HepG2 (cell line): ENCODE data around the gene CTPS2. TPM values are rescaled to one million over a fixed set of nuclear protein-coding genes. Genes with fewer than 3 reads are reported as not detected.

Experiments
- ATAC-seq: fragments of 200-7000 bp; cut with Tn5 transposase; 3 replicates; pipeline ENCODE4 v1.9.1; 2020; ENCODE audit warnings: mild to moderate bottlenecking, moderate library complexity
- BruUV-seq: library from RNA; stranded (reverse); fragments of 400-500 nt; replicated peaks from 2 replicates; lab custom pipeline; 2021; lab: Mats Ljungman, UMichigan
- CTCF ChIA-PET: fragments of 300-600 bp; formaldehyde crosslinking; extraction: SDS; loops from one replicate; lab custom pipeline; 2021; ENCODE audit warnings: low total read pairs, inconsistent platforms, low intra/inter-chr PET ratio; lab: Yijun Ruan, JAX
- POLR2A ChIA-PET: fragments of 350-600 bp; sonication (Branson Sonifier 250); formaldehyde crosslinking; loops from one replicate; lab custom pipeline; 2020; ENCODE audit warnings: antibody characterized with exemption, inconsistent platforms; lab: Yijun Ruan, JAX
- DNase-seq: peaks from one replicate; pipeline ENCODE4 v3.0.0-alpha.2; 2015; ENCODE audit warnings: low spot score
- FAIRE-seq: peaks from 3 replicates; lab custom pipeline; 2011; peaks lifted over from hg19 to GRCh38; lab: Jason Lieb, UNC
- H2AFZ ChIP-seq: one replicate; pipeline ENCODE4 v1.6.1; 2011; ENCODE audit warnings: low read length, inconsistent platforms
- H3K27ac ChIP-seq: fragments of 300-600 bp; 3 replicates; pipeline ENCODE4 v1.8.0; 2011; ENCODE audit warnings: mixed run types, mild to moderate bottlenecking, mixed read lengths, low read length, inconsistent platforms; ENCODE audit not compliant: insufficient read depth; ENCODE audit errors: extremely low read length
- H3K27me3 ChIP-seq, 2 experiments: fragments of 200-600 bp in 1 of 2; 2 replicates in 1 of 2; 3 replicates in 1 of 2; pipeline versions ENCODE4 v1.6.0 to v1.8.0; 2011; ENCODE audit warnings: low read length in 2 of 2, mild to moderate bottlenecking in 2 of 2, moderate library complexity in 2 of 2, inconsistent platforms in 1 of 2; ENCODE audit not compliant: insufficient read depth in 2 of 2, control insufficient read depth in 1 of 2
- H3K36me3 ChIP-seq, 2 experiments: fragments of 200-600 bp in 1 of 2; replicated peaks in 1 of 2; 2 replicates in 1 of 2; 3 replicates in 1 of 2; pipeline versions ENCODE4 v1.5.1 to v1.8.0; 2011; ENCODE audit warnings: low read length in 2 of 2, inconsistent platforms in 1 of 2; ENCODE audit not compliant: insufficient read depth in 2 of 2, control insufficient read depth in 1 of 2
- H3K4me1 ChIP-seq: 2 replicates; pipeline ENCODE4 v1.5.1; 2012; ENCODE audit warnings: low read length, inconsistent platforms; ENCODE audit not compliant: insufficient read depth
- H3K4me2 ChIP-seq: 2 replicates; pipeline ENCODE4 v1.6.0; 2011; ENCODE audit warnings: low read depth, low read length, inconsistent platforms
- H3K4me3 ChIP-seq, 3 experiments: fragments of 200-600 bp in 1 of 3; sonication (generic), shearing (Covaris generic) in 1 of 3; replicated peaks in 1 of 3; 2 replicates each; pipeline ENCODE4 v1.5.1; 2011 to 2016; ENCODE audit warnings: low read length in 3 of 3, inconsistent platforms in 2 of 3, low read depth in 2 of 3, mild to moderate bottlenecking in 2 of 3, control low read depth in 1 of 3, mixed read lengths in 1 of 3; ENCODE audit not compliant: insufficient read depth in 1 of 3
- H3K79me2 ChIP-seq: one replicate; pipeline ENCODE4 v1.6.1; 2011; ENCODE audit warnings: low read length, inconsistent platforms; ENCODE audit not compliant: insufficient read depth
- H3K9ac ChIP-seq: 2 replicates; pipeline ENCODE4 v1.6.0; 2011; ENCODE audit warnings: mild to moderate bottlenecking, low read depth, low read length, inconsistent platforms; ENCODE audit not compliant: insufficient read depth
- H3K9me3 ChIP-seq: 2 replicates; pipeline ENCODE4 v1.5.1; 2012; ENCODE audit warnings: mild to moderate bottlenecking, low read length
- H4K20me1 ChIP-seq: 2 replicates; pipeline ENCODE4 v1.6.0; 2011; ENCODE audit warnings: inconsistent platforms, mild to moderate bottlenecking, low read length, moderate library complexity; ENCODE audit not compliant: insufficient read depth
- BATF2 ChIP-seq: sonication (generic); formaldehyde crosslinking; IDR thresholded peaks from 2 replicates; pipeline ENCODE4 v1.8.0; 2022; ENCODE audit warnings: mild to moderate bottlenecking, missing genetic modification reagents, moderate library complexity
- CTCF ChIP-seq: sonication (generic); formaldehyde crosslinking; IDR thresholded peaks from 2 replicates; pipeline ENCODE4 v1.5.0; 2020; ENCODE audit warnings: mild to moderate bottlenecking, missing genetic modification reagents, moderate library complexity
- NCOR1 ChIP-seq: fragments of 200-600 bp; sonication (generic); IDR thresholded peaks from 2 replicates; pipeline ENCODE4 v1.7.0; 2017; ENCODE audit warnings: antibody characterized with exemption, low read length, borderline replicate concordance
- SMC3 ChIP-seq: IDR thresholded peaks from 2 replicates; pipeline ENCODE4 v1.6.1; 2011; ENCODE audit warnings: low read length, improper control_type of control experiment
- STAG1 ChIP-seq: sonication (generic); formaldehyde crosslinking; IDR thresholded peaks from 2 replicates; pipeline ENCODE4 v1.4.0; 2020; ENCODE audit warnings: missing genetic modification reagents
- YEATS2 ChIP-seq: sonication (generic); formaldehyde crosslinking; IDR thresholded peaks from 2 replicates; pipeline ENCODE4 v1.4.0; 2020; ENCODE audit warnings: missing genetic modification reagents, borderline replicate concordance
- ZNF431 ChIP-seq: sonication (generic); formaldehyde crosslinking; IDR thresholded peaks from 2 replicates; pipeline ENCODE4 v1.9.0; 2022; ENCODE audit warnings: missing genetic modification reagents, low read depth, mild to moderate bottlenecking, borderline replicate concordance
- ZNF891 ChIP-seq: sonication (generic); formaldehyde crosslinking; IDR thresholded peaks from 2 replicates; pipeline ENCODE4 v1.5.0; 2020; ENCODE audit warnings: mild to moderate bottlenecking, missing genetic modification reagents
- in situ Hi-C: cut with HindIII; loops from 2 replicates; pipeline ENCODE4 v1.10.0; 2017; ENCODE audit warnings: low pct_unique_long_range_greater_than_20kb; ENCODE audit not compliant: extremely low pct_ligation_motif_present
- intact Hi-C: fragments of 100-400 bp; cut with micrococcal nuclease; formaldehyde crosslinking; loops from one replicate; pipeline ENCODE4 v1.10.0; 2022; ENCODE audit not compliant: unreplicated experiment
- polyA plus RNA-seq, 8 experiments: library from polyadenylated mRNA; depleted of rRNA in 3 of 8; stranded (reverse) in 7 of 8; unstranded in 1 of 8; fragments of >200 nt; fragmentation: Illumina TruSeq in 4 of 8; extraction: Trizol in 4 of 8; gene quantifications; 2 replicates each; pipeline versions ENCODE4 v1.2.1 to v1.2.3, GENCODE V29; 2011 to 2016; ENCODE audit warnings: low read depth in 4 of 8, missing spikeins in 1 of 8, mixed read lengths in 1 of 8; ENCODE audit not compliant: insufficient read depth in 1 of 8
- total RNA-seq, 5 experiments: library from RNA; depleted of rRNA; stranded (reverse); fragments of >200 nt; fragmentation: Illumina TruSeq; extraction: Trizol; gene quantifications; 2 replicates each; pipeline ENCODE4 v1.2.3, GENCODE V29; 2016; ENCODE audit warnings: low read depth in 1 of 5

The CTPS2 gene
- total and polyA plus RNA-seq, 2 of the 13 experiments (the other 11 are each of a cell fraction or from before 2014, with no cell fraction given) = 10.3 to 26.1 TPM

GRCh38 chrX:16671005-16671404 is 41.5 kb downstream of the CTPS2 start:
- Histone ChIP-seq H3K4me2 (no peak overlapping the region), H3K4me1 (no peaks in the 10 kb centered on the region), H3K9me3 (no peaks in the 10 kb centered on the region), H3K36me3 (peaks cover 2 to 18% of the 10 kb centered on the region in 2 experiments; a peak in 3 of 5 replicates), H3K4me3 (no peak overlapping the region), H3K9ac (no peak overlapping the region), H2AFZ (no peak overlapping the region), H4K20me1 (no peaks in the 10 kb centered on the region), H3K27ac (no peak overlapping the region), H3K27me3 (no peaks in the 10 kb centered on the region), H3K79me2 (no peaks in the 10 kb centered on the region)
- intact Hi-C loops = loop anchor here (1.0 kb wide), 1 partner anchor 235 kb away; no protein-coding TSS in a partner anchor
- ChIA-PET POLR2A (no interaction called here), CTCF (interaction anchor here (1.2 kb wide), 1 partner anchor 235 kb away, joined by 3 read pairs; no protein-coding TSS in a partner anchor)
- in situ Hi-C loops = loop anchor here (25.0 kb wide), 1 partner anchor 209 kb away; no protein-coding TSS in a partner anchor
- peak; percentile 5 for DNase-seq
- FAIRE-seq = no peak
- no TSS peak for BruUV-seq
- TF ChIP-seq NCOR1 (no peak), SMC3 (0 out of 2 replicates have a peak, but pooled peaks have one; percentile 5), YEATS2 (CRISPR knock-in tag) (no peak), CTCF (peak; percentile 53), ZNF891 (CRISPR knock-in tag) (no peak), ZNF431 (CRISPR knock-in tag) (no peak), STAG1 (CRISPR knock-in tag) (peak; percentile 53), BATF2 (CRISPR knock-in tag) (no peak)
- no peak for ATAC-seq
